ENCODE measurements around the gene DBN1. TPM values are rescaled to one million over a fixed set of nuclear protein-coding genes. Genes with fewer than 3 reads are reported as not detected.
A peak's percentile ranks its signal among the peaks of the same experiment; 100 is the strongest.

The DBN1 gene
- total RNA-seq, 4 donors from 2014 or later: 14.2 to 77.6 (median 23.1) TPM

- H3K9me3 ChIP-seq: no peaks in the 10 kb centered on the region
- H3K36me3 ChIP-seq: no peaks in the 10 kb centered on the region
- no peak overlapping the region for H3K4me3 ChIP-seq
- H3K4me1 ChIP-seq: peaks cover 4 to 33% (median 24%) of the 10 kb centered on the region in 4 donors
- H3K27me3 ChIP-seq: no peaks in the 10 kb centered on the region
- TF ChIP-seq POLR2A (IDR thresholded peaks at IDR 0.05): no peak
- no peak for TF ChIP-seq CTCF (IDR thresholded peaks at IDR 0.05)
- no peak overlapping the region for H3K27ac ChIP-seq
- DNase-seq: no peak
These were observed 24.0 kb downstream of the DBN1 start for GRCh38 chr5:177449140-177450061.

GRCh38 chr5:177448244-177448950 is 25.0 kb downstream of the DBN1 start:
- TF ChIP-seq POLR2A (IDR thresholded peaks at IDR 0.05) (no peak), CTCF (IDR thresholded peaks at IDR 0.05) (no peak)
- no peaks in the 10 kb centered on the region for H3K36me3 ChIP-seq
- H3K27me3 ChIP-seq: no peaks in the 10 kb centered on the region
- no peak overlapping the region for H3K4me3 ChIP-seq
- no peaks in the 10 kb centered on the region for H3K9me3 ChIP-seq
- no peak overlapping the region for H3K27ac ChIP-seq
- DNase-seq: no peak
- H3K4me1 ChIP-seq: peaks cover 4 to 24% (median 18%) of the 10 kb centered on the region in 4 donors

- Histone ChIP-seq H3K4me1 (peaks cover 4 to 23% (median 18%) of the 10 kb centered on the region in 4 donors), H3K27ac (peak overlapping the region in 2 of 4 donors; percentile 54 to 83), H3K9me3 (no peaks in the 10 kb centered on the region), H3K27me3 (no peaks in the 10 kb centered on the region), H3K36me3 (no peaks in the 10 kb centered on the region), H3K4me3 (peak overlapping the region in 3 of 4 donors; percentile 74 to 87 (median 77))
- TF ChIP-seq CTCF (IDR thresholded peaks at IDR 0.05) (peak in 1 of 6 experiments; percentile 7), POLR2A (IDR thresholded peaks at IDR 0.05) (no peak)
- peak in 1 of 3 donors; percentile 72 for DNase-seq
These were observed 25.7 kb downstream of the DBN1 start for GRCh38 chr5:177447611-177448243.

GRCh38 chr5:177447066-177447610 is 26.3 kb downstream of the DBN1 start:
- H3K27ac ChIP-seq: peak overlapping the region; percentile 40 to 83 (median 58)
- peaks cover 4 to 23% (median 18%) of the 10 kb centered on the region in 4 donors for H3K4me1 ChIP-seq
- H3K9me3 ChIP-seq: no peaks in the 10 kb centered on the region
- peak in 2 of 3 donors; percentile 66 to 77 for DNase-seq
- TF ChIP-seq CTCF (IDR thresholded peaks at IDR 0.05) (no peak), POLR2A (IDR thresholded peaks at IDR 0.05) (no peak)
- H3K27me3 ChIP-seq: no peaks in the 10 kb centered on the region
- peak overlapping the region; percentile 48 to 87 (median 76) for H3K4me3 ChIP-seq
- peaks cover 0 to 4% (median 0%) of the 10 kb centered on the region in 3 donors for H3K36me3 ChIP-seq
